ENCODE data around the gene CAMK1D.

- TF ChIP-seq CBFB (IDR thresholded peaks at IDR 0.05; ENCODE audit: low read depth) (no peak), POLR2A (IDR thresholded peaks at IDR 0.05; ENCODE audit: low read depth, low read length) (no peak), CBX3 (IDR thresholded peaks at IDR 0.05; ENCODE audit: borderline replicate concordance, low read depth) (no peak), KAT2A (conservative IDR thresholded peaks at IDR 0.05; ENCODE audit: control insufficient read depth, low read depth, low read length) (no peak), IKZF1 (conservative IDR thresholded peaks at IDR 0.05) (no peak)
- TF ChIP-seq, protein P1, sequence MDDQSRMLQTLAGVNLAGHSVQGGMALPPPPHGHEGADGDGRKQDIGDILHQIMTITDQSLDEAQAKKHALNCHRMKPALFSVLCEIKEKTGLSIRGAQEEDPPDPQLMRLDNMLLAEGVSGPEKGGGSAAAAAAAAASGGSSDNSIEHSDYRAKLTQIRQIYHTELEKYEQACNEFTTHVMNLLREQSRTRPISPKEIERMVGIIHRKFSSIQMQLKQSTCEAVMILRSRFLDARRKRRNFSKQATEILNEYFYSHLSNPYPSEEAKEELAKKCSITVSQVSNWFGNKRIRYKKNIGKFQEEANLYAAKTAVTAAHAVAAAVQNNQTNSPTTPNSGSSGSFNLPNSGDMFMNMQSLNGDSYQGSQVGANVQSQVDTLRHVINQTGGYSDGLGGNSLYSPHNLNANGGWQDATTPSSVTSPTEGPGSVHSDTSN (IDR thresholded peaks at IDR 0.05; ENCODE audit: insufficient replicate concordance, low read depth, low read length), result no peak
These were observed 482.7 kb downstream of the CAMK1D start for GRCh38 chr10:12832096-12832495.

All from GM12878 (cell line).